HTERT RPE-1 (cell line): ENCODE data around the gene STAT3.

Experiments used
- in situ Hi-C: fragments of 300-500 bp; cut with MboI; formaldehyde crosslinking; loops from 4 replicates; pipeline ENCODE4 v1.14.3; 2020; ENCODE audit warnings: low sequenced_read_pairs

Gene STAT3

DNA sequence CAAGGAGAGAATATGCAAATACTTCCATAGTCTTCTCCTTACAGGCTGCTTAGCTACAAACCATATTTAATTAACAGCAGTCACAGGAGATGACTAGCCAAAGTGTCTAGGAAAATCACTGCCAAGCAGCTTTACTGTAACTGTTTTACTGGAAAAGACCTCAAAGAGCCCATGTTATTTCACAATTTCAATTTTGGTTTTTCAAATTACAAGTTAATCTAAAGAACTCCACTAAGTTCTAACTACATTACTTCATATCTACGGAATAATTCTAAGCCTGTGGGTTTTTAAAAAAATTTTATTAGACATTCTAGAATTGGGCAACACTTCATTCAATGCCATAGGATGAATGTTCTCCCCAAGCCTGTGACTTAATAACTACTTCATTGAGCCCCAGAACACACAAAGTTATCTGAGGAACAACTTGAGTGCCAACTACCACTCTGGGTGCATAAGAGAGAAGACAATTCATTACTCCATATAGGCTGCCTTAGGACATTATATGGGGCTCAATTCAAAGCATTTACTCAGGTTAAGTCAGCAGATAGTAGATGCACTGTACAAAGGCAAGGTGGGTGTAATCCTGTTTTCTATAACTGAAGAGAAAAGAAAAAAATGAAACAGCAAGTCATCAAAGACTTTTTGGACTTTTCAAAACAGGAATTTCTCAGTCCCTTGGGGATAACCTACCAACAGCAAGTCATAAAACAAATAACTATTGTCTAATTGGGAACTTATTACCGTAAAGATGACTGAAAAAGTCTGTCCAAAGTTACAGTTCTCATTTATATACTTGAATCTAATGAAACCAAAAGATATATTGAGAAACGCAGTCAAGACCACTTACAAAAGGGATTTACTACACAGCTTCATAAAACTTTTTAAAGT lies 33.0 kb downstream of the STAT3 start:
- in situ Hi-C loops = no loop called here

DNA sequence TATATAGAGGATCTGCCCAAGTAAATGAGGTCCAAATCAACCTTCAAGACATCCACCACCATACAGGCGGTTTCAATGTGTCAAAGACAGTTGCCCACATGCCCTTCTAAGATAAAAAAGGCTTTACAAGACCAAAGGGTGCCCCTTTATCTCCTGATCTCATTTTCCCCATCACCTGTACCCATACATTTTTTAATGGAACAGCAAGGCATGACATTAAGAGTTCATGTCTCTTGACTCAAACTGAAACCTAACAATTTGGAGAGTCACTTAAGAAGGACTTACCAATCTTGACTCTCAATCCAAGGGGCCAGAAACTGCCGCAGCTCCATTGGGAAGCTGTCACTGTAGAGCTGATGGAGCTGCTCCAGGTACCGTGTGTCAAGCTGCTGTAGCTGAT lies 40.1 kb downstream of the STAT3 start:
- in situ Hi-C loops = no loop called here

GRCh38 chr17:42347606-42348005 lies 40.6 kb downstream of the STAT3 start:
- in situ Hi-C loops = no loop called here

DNA sequence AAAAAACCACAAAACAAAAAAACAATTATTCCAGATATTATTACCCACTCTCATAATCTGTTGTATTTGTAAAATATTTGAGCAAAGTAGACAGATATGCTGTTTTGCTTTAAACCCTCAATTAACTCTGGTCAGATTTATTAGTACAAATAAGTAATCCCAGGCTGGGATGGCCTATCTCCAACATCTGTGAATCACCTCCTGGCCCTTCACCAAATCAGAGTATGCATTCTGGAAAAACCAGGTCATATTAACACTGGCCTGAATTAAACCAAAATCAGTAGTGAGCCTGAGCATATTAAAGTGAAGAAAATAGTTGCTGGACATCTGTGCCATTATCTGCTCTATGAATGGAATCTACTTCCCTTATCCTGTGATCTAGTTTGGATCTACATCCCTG lies 41.0 kb downstream of the STAT3 start:
- in situ Hi-C loops = no loop called here

- in situ Hi-C loops = no loop called here
Observed at GRCh38 chr17:42346481-42346880, 41.8 kb downstream of the STAT3 start.

DNA sequence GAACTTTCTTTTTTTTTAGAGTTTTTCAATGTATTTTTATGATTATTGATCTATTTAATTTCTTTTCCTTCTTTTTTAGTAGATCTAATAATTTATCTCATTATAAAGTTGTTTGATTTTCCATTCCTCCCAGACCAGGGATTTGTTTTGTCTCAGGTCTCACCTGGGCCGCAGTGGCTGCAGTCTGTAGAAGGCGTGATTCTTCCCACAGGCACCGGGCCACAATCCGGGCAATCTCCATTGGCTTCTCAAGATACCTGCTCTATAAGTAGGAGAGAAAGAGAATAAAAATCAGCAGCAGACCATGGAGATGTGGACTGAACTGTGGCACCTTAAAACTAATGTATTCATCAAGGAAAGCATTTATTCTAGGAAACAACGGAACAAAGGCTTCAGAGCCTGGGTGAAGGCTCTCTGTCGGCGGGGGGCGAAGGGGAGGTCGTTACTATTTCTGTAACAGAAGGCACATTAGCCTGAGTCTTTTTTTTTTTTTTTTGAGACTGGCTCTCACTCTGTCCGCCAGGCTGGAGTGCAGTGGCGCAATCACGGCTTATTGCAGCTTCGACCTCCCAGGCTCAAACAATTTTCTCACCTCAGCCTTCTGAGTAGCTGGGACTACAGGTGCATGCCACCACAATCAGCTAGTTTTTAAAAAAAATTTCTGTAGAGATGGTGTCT lies 42.7 kb downstream of the STAT3 start:
- in situ Hi-C loops = no loop called here

- in situ Hi-C loops = no loop called here
Observed at GRCh38 chr17:42342242-42343008, 45.8 kb downstream of the STAT3 start.

GRCh38 chr17:42341568-42341967 lies 46.7 kb downstream of the STAT3 start:
- in situ Hi-C loops = no loop called here

GRCh38 chr17:42340691-42341127 lies 47.5 kb downstream of the STAT3 start:
- in situ Hi-C loops = no loop called here

DNA sequence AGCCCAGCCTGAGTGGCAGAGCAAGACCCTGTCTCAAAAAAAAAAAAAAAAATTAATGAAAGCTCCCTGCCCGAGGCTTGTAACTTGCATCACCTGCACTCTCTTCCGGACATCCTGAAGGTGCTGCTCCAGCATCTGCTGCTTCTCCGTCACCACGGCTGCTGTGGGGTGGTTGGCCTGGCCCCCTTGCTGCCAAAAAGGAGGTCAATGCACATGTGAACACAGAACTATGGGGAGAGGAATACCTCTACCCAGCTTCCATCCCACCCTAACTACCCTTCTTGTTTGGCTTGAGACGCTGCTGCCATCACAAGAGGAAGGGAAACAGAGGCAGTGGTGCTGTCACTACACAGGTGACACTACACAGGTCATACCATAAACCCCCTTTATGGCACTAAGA lies 49.0 kb downstream of the STAT3 start:
- in situ Hi-C loops = no loop called here

DNA sequence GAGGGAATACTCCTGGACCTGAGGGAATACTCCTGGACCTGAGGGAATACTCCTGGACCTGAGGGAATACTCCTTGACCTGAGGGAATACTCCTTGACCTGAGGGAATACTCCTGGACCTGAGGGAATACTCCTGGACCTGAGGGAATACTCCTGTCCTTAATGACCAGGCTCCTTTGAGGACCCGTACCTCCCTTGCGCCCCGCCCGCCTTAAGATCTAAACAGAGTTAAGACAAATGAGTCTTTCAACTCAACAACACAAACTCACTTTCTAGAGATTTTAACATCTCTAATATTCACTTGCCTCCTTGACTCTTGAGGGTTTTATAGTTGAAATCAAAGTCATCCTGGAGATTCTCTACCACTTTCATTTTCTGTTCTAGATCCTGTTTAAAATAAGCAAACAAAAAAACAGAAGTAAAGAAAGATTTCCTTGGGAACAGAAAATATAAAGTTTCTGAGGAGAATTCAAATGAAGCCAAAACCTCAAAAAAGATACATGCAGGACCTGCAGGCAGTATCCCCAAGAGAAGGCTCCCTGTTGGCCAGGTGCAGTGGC lies 49.7 kb downstream of the STAT3 start:
- in situ Hi-C loops = no loop called here

GRCh38 chr17:42337442-42337841 lies 50.8 kb downstream of the STAT3 start:
- in situ Hi-C loops = no loop called here

- in situ Hi-C loops = no loop called here
Observed at GRCh38 chr17:42334677-42335076, 53.6 kb downstream of the STAT3 start.

DNA sequence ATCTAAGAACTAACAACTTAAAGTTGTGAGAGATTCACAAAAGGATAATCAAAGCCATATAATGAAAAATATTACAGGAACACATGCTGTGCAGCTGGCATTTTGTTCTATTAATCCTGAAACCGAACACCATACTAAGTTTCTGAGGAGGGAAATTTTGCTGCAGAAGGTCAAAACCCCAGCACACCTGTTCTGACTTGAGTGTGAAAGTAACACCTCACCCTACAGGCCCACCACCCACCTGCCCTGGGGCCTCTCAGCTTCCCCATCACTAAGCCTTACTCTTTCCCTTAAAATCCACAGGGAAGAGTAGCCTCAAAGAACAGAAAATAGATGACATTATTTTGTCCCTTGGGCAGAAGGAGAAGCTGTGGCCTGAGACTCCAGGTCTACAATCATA lies 55.2 kb downstream of the STAT3 start:
- in situ Hi-C loops = no loop called here

DNA sequence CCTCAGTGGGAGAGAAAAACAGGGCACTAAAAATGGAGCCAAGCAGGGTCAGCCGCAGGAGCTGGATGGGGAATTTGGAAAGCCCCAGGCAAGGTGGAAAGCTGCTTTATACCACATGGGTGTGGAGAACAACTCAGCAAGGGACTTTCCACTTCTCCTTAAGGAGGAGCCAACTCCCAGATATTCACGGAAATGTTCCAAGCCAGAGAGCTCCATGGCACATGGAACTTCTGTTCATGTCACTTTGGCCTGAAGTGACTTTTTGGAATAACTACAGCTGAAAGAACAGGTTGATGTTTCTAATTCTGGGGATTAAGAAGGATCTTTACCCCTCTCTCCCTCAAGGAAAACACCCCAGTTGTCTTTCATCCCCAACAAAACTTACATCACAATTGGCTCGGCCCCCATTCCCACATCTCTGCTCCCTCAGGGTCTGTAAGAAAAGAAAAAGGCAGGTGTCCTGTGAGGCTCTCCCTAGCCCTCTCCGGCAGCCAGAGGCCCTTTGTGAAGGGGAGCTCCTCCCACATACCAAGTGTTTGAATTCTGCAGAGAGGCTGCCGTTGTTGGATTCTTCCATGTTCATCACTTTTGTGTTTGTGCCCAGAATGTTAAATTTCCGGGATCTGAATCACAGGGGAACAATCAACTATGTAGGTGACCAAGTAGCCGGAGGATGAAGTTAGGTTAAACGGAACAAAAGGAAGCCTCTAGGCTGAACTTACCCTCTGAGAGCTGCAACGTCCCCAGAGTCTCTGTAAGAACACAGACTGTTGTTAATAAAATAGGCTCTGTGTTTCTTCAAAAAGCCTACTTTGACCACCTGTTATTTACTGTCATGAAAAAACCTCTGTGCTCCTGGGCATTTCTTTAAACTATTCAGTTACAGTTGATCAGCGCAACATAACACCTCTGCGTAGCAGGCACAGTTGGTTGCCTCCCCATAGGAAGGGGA lies 58.9 kb downstream of the STAT3 start:
- in situ Hi-C loops = no loop called here

- in situ Hi-C loops = no loop called here
Observed at GRCh38 chr17:42325026-42325425, 63.2 kb downstream of the STAT3 start.

- in situ Hi-C loops = no loop called here
Observed at GRCh38 chr17:42323268-42323773, 64.9 kb downstream of the STAT3 start.

- in situ Hi-C loops = no loop called here
Observed at GRCh38 chr17:42322382-42323267, 65.6 kb downstream of the STAT3 start.

DNA sequence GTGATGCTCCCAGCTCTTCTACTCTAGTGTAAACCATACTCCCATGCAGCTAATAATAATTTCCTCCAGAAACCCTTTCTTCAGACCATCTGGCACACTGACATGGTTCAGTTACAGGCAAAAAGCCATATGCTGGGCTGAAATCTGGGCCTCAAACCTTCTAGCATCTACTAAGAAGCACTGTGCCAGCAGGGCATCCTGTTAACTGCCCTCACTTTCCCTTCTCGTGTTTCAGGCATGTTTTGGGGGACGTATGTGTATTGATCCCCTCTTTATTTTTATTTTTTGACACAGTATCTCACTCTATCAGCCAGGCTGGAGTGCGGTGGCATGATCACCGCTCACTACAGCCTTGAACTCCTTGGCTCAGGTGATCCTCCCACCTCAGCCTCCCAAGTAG lies 66.7 kb downstream of the STAT3 start:
- in situ Hi-C loops = no loop called here
